Measurements from ENCODE around the gene LSMEM2.
A peak's percentile ranks its signal among the peaks of the same experiment; 100 is the strongest.
"Not testable (repeated sequence)": the region's sequence is repeated elsewhere in the genome, so short reads cannot be mapped to it uniquely, and the experiment has no call there.

The LSMEM2 gene

DNA sequence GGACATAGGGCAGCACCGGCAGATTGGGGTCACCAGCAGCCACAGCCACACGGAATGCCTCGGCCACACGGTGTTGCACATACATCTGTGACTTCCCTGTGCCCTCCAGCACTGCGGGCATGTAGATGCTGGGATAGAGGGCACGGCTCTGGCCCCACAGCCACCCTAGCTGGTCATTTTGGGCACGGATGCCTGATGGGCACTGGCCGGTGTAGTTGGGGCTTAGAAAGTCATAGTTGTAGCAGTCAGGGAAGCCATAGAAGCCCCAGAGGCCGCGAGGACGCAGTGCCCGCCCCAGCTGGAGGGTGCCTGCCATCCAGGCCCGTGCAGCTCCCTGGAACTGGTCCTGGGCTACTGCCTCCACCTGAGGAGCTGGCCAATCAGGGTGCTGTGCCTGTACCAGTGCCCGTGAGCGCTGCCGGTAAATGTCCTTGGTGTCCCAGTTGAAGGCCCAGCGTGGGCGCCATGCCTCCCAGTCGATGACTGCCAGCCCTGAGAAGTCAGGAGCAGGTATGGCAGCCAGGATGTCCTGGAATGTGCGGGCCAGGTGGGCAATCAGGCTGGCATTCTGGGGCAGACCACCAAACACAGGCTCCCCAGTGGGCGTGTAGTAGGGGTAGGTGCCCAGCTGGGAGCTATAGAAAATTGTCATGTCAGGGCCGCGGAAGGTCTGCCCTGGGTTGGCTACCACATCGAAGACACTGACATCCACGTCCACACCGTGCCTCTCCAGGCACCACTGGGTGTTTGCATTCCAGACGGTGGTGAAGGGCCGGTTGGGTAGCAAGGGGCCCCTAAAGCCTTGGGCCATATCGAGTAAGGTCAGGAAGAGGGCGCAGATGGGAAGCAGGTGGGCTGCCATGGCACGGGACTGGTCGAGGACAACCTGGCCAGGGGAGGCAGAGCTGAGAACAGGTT is 23.5 kb downstream of the LSMEM2 start:
- DNase-seq, result no peak

DNA sequence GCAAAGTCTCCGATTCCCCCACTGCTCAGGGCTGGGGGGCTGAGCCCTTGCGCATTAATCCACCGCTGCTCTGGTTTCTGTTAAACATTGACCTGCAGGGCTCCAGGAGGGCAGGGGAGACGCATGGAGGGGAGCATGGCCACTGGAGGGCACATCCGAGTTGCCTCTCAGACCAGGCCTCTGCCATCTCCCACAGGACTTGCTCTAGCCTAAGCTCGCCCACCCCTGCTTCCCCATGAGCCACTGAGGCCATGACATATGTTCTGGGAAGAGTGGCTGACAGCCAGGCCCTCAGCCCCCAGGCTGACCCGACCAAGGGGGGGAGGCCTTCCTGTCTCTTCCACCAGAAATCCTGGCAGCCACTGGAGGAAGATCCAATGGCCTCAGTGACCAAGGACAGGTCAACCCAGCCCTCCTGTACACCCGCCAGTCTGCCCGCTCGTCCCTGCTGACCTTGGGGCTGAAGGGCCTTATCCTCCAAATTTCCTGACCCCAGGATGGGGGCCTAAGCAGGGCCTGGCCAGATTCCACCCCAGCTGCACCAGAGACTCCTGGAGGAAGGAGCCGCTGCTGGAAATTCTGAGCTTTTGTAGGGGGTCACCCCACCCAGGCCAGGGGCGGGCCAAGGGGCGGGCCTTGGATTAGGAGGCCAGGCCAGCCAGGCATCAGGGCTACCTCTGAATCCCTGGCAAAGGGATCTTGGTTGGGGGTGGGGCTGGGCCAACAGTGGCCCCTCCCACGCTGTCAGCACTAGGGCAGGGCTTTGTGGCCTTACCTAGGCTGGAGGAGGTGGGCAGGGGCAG is 24.3 kb downstream of the LSMEM2 start, which contains the start of gene HYAL1:
Gene HYAL1 (minus strand): TSS at position 562 of the 803 bp plus-strand sequence. CDS start 618 bp downstream, outside the sequence.
- no peak for DNase-seq

- DNase-seq, result no peak
Observed at GRCh38 chr3:50304601-50305000, 25.7 kb downstream of the LSMEM2 start.

GRCh38 chr3:50312041-50312440 is 33.2 kb downstream of the LSMEM2 start:
- not testable (repeated sequence) for DNase-seq

- DNase-seq, result no peak
Observed at GRCh38 chr3:50314342-50314741, 35.5 kb downstream of the LSMEM2 start.

DNA sequence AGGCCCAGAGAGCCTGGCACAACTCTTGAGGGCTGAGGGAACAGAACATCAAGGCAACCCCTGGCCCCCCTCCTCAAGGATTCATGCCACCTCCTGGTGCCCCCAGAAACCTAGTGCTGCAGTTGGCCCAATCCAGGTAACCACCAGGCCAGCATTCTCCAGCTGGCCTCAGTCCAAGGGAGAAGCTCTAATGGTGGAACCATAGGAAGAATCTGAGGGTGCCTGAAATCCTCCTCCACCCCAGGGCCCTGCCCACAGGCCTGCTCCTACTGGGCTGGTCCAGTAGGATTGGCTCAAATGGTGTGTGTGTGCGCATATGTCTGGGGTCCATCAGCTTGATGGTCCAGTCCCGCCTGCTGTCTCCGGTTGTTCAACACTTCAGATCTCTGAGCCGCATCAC is 35.9 kb downstream of the LSMEM2 start:
- DNase-seq, result no peak

GRCh38 chr3:50316657-50317242 is 37.9 kb downstream of the LSMEM2 start:
- peak; percentile 66 for DNase-seq

DNA sequence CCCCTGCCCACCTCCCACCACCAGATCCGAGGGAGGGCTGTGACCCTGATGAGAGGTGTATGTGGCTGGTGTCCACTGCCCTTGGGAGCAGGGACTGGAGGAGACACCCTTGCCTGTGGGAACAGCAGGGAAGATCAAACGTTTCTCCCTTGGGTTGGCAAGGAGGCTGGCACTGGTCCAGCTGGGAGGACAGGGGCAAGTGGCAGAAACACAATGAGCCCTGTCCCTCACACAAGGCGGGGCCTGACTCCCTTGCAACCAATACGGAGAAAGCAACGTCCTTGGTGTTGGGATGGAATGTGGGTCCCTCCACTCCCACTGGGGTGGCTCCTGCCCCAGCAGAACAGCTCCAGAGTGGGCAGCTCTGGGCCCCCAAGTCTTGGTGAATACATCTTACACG is 38.4 kb downstream of the LSMEM2 start:
- DNase-seq, result no peak

GRCh38 chr3:50318163-50318562 is 39.3 kb downstream of the LSMEM2 start:
- DNase-seq, result no peak

- DNase-seq, result no peak
Observed at GRCh38 chr3:50318615-50319014, 39.7 kb downstream of the LSMEM2 start.

- DNase-seq, result no peak
Observed at GRCh38 chr3:50319181-50319893, 40.5 kb downstream of the LSMEM2 start.

DNA sequence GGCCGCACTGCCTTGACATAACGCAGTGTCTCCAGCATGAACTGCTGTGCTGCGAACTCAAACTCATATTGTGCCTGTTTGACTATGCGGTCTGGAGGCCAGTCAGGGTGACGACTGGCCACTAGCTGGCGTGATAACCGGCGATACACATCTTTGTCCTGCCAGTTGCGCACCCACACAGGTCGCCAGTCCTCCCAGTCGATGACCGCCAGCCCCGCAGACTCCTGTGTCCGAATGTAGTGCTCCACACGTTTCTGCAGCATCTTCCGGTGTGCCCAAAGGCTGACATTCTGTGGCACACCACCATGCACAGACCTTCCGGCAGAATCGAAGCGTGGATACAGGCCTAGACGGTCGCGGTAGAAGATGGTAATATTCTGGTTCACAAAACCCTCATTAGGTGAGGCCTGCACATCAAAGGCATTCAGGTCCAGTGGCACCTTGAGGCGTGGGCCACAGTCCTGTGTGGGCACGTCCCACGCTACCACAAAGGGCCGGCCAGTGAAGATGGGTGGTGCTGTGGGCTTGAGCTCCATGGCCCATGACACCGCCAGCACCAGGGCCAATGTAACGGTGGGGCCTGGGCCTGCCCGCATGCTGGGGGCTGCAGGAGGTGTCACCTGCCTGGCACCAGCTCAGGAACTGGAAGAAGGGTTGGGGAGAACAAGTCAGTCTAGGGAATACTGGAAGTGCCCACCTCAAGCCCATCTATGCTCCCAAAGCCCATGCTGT is 41.2 kb downstream of the LSMEM2 start:
- no peak for DNase-seq

DNA sequence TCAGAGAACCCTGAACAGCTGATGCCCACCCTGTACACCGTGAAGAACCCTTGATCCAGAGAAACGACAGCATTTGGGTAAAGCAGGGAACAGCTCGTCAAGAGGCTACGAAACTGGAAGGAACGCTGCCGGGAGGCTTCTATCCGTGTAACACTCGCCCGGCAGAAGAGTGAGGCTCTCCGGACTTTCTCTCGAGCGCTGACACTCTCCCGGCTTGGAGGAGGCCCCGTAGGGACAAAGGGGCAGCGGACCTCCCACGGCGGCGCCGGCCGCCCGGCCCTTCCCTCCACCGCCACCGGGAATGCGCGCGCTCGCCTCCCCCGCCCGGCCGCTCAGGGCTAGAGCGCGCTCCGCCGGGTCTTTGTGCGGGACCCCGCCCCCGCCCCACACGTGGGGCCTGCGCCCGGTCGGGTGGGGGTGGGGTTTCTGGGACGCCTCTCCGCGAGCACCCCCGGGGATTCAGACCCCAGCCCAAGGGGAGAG is 42.0 kb downstream of the LSMEM2 start:
- peak; percentile 53 for DNase-seq

DNA sequence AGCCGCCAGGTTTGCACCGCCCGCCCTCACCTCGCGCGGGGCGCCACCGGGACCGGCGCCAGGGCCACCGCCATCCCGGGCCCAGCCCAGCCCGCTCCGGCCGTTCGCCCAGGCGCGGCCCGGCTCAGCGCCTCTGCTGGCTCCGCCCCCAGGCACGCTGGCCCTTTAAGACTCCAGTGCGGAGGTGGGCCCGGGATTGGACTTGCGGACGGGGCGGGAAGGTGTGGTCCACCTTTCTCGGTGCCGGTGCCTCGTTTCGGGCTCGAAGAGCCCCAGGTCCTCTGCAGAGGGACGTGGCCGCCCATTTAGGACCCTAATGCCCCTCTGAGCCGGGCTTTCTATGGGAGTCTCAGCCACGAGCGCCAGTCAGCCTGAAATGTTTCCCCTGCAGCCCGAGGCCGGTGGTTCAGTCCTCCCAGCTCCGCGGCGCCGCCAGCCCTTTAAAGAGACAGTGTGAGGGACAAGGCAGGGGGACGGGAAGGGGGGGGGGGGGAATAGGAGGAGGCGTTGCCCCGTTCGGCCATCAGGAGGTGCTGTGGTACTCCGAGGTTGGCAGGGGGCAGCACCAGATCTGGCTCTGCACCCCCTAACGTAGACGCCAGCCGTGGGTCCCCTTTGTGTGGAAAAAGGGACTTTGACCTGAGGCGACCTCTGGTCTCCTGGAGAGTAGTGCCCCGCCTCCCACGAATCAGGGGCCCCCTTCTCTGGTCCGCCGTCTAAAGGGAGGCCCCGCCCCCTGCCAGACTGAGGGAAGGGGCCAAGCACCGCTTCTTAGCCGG is 42.6 kb downstream of the LSMEM2 start:
- peak; percentile 92 for DNase-seq

DNA sequence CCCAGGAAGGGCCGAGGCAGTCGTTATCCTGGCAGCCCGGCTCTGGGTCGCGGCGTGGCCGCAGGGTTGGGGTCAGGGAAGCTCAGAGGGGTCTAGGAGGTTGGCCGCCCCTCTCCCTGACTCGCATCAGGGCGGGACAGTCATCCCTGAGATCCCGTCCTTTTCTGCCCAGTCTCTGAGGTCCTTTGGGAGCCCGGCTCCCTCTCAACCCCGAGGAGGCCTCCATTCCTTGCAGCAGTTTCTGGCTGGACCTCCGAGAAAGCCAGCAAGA is 43.2 kb downstream of the LSMEM2 start:
- no peak for DNase-seq

- no peak for DNase-seq
Observed at GRCh38 chr3:50322386-50323091, 43.7 kb downstream of the LSMEM2 start, which contains the start of gene HYAL2. TSS of gene HYAL2 (minus strand) at chr3:50322745. CDS start at chr3:50320489, 2,256 bp downstream.

DNA sequence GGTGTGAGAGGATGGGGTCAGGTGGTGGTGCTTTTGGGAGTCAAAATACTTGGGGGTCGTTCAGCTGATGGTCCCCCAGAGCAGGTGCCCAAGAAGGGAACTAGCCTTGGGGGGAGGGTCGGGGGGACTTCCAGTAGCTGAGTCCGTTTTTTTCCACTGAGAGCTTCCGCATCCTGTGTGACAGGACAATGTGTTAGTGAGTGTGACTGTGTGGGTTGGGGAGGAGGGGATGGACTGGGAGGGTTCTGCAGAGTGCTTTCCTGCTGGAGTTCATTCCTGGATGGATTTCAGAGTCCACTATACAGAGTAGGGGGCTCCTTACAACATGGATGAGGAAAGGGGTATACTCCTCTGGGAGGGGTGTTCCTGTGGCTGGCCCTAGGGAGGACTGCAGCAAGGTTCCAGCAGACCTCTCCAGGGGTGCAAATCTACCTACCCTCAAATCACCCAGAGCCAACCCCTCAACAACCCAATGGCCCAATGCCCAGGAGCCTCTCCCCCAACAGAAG is 44.3 kb downstream of the LSMEM2 start:
- no peak for DNase-seq

- no peak for DNase-seq
Observed at GRCh38 chr3:50323614-50324199, 44.8 kb downstream of the LSMEM2 start.

- peak; percentile 58 for DNase-seq
Observed at GRCh38 chr3:50324351-50325112, 45.6 kb downstream of the LSMEM2 start.
